LNCaP clone FGC (cell line): ENCODE data around the gene PPIL6.

Experiments used
- DNase-seq: peaks from one replicate; pipeline ENCODE4 v3.0.0-alpha.2; 2011; ENCODE audit warnings: low read depth
- H3K4me3 ChIP-seq: 2 replicates; pipeline ENCODE4 v1.5.1; 2011; ENCODE audit warnings: mild to moderate bottlenecking, low read depth, low read length, control low read depth
- CTCF ChIP-seq: IDR thresholded peaks from 2 replicates; pipeline ENCODE4 v1.5.1; 2012; ENCODE audit warnings: mild to moderate bottlenecking; ENCODE audit not compliant: control insufficient read depth, insufficient read depth; ENCODE audit errors: extremely low read depth

The PPIL6 gene

GRCh38 chr6:109345986-109346385, 94.4 kb downstream of the PPIL6 start:
- DNase-seq: no peak
- no peak overlapping the region for H3K4me3 ChIP-seq
- no peak for TF ChIP-seq CTCF

GRCh38 chr6:109344226-109344625, 96.2 kb downstream of the PPIL6 start:
- no peak for DNase-seq
- H3K4me3 ChIP-seq: no peak overlapping the region
- no peak for TF ChIP-seq CTCF

GRCh38 chr6:109343518-109343917, 96.9 kb downstream of the PPIL6 start:
- DNase-seq: no peak
- TF ChIP-seq CTCF: no peak

GRCh38 chr6:109342911-109343310, 97.5 kb downstream of the PPIL6 start:
- no peak for TF ChIP-seq CTCF
- H3K4me3 ChIP-seq: no peak overlapping the region
- DNase-seq: no peak

More at GRCh38 chr6:109343518-109343917, 96.9 kb downstream of the PPIL6 start:
- no peak overlapping the region for H3K4me3 ChIP-seq

GRCh38 chr6:109342506-109342905, 97.9 kb downstream of the PPIL6 start:
- no peak for TF ChIP-seq CTCF
- H3K4me3 ChIP-seq: no peak overlapping the region
- DNase-seq: no peak

- TF ChIP-seq CTCF: no peak
- no peak overlapping the region for H3K4me3 ChIP-seq
- no peak for DNase-seq
Observed at GRCh38 chr6:109340811-109341210, 99.6 kb downstream of the PPIL6 start.
